Lung (tissue), 12 donors: Measurements from ENCODE around the gene PAX4. TPM values are rescaled to one million over a fixed set of nuclear protein-coding genes. Genes with fewer than 3 reads are reported as not detected.

Source experiments
- ATAC-seq: fragments of 200-7000 bp; cut with Tn5 transposase; one replicate; pipeline ENCODE4 v1.9.1; 2020; ENCODE audit warnings: moderate number of reproducible peaks; ENCODE audit not compliant: insufficient read depth, low FRiP score
- DNase-seq, 3 donors: peaks; one replicate each; pipeline ENCODE4 v3.0.0-alpha.2; 2013 to 2017
- H3K27ac ChIP-seq, 2 donors: one replicate each; pipeline ENCODE4 v1.5.1; 2013; ENCODE audit warnings: mild to moderate bottlenecking in 2 of 2, moderate library complexity in 2 of 2, control low read depth in 1 of 2, inconsistent platforms in 1 of 2, low read depth in 1 of 2, low read length in 1 of 2
- H3K27me3 ChIP-seq, 3 donors: one replicate each; pipeline ENCODE4 v1.5.1; 2013; ENCODE audit warnings: low read length in 2 of 3; ENCODE audit not compliant: control insufficient read depth in 3 of 3, insufficient read depth in 3 of 3
- H3K36me3 ChIP-seq, 4 donors: one replicate each; pipeline ENCODE4 v1.5.1; 2013; ENCODE audit warnings: low read length in 4 of 4, mild to moderate bottlenecking in 1 of 4, moderate library complexity in 1 of 4; ENCODE audit not compliant: control insufficient read depth in 4 of 4, insufficient read depth in 4 of 4
- H3K4me1 ChIP-seq, 5 donors: one replicate each; pipeline ENCODE4 v1.5.1; 2013; ENCODE audit warnings: low read length in 5 of 5, mild to moderate bottlenecking in 2 of 5, moderate library complexity in 1 of 5; ENCODE audit not compliant: control insufficient read depth in 5 of 5, insufficient read depth in 5 of 5
- H3K4me3 ChIP-seq: one replicate; pipeline ENCODE4 v1.5.1; 2013; ENCODE audit warnings: mild to moderate bottlenecking, control low read depth, moderate library complexity
- H3K9ac ChIP-seq, 2 donors: one replicate each; pipeline ENCODE4 v1.5.1; 2013; ENCODE audit warnings: low read length in 2 of 2, control low read depth in 1 of 2; ENCODE audit not compliant: insufficient read depth in 1 of 2
- H3K9me3 ChIP-seq, 4 donors: one replicate each; pipeline ENCODE4 v1.5.1; 2013; ENCODE audit warnings: low read length in 3 of 4, mild to moderate bottlenecking in 1 of 4, moderate library complexity in 1 of 4; ENCODE audit not compliant: control insufficient read depth in 4 of 4, insufficient read depth in 3 of 4
- CTCF ChIP-seq: IDR thresholded peaks from 2 replicates; pipeline ENCODE4 v1.5.1; 2012; ENCODE audit warnings: mild to moderate bottlenecking; ENCODE audit errors: control extremely low read depth, extremely low read depth
- whole genome bisulfite sequencing, 2 donors: extraction: QIAGEN DNeasy Blood & Tissue Kit; methylation state at CpG; one replicate each; pipeline ENCODE4 v1.1.7; 2013; 5-methylcytosine and 5-hydroxymethylcytosine counted together
- polyA plus RNA-seq, 2 donors: library from polyadenylated mRNA; stranded (reverse); fragments of 200-250 nt; gene quantifications; one replicate each; pipeline ENCODE4 v1.2.1, GENCODE V29; 2013
- total RNA-seq, 2 donors: library from RNA; depleted of rRNA in 1 of 2; stranded (reverse); fragments of >200 nt in 1 of 2; gene quantifications; one replicate each; pipeline ENCODE4 v1.2.1, GENCODE V29; 2014 to 2021
- donor health status: control.
- donor health status: control.
- donor health status: Bipolar disorder and iron deficiency.
- donor health status: healthy.
- donor health status: DM: yes; HTN: yes; CAD: no.

Gene PAX4
- total and polyA plus RNA-seq, 4 donors = not detected

- Histone ChIP-seq H3K9ac (no peak overlapping the region), H3K36me3 (no peaks in the 10 kb centered on the region), H3K27me3 (peaks cover under 1 to 23% (median 9%) of the 10 kb centered on the region in 3 donors), H3K27ac (no peak overlapping the region), H3K4me3 (no peak overlapping the region), H3K4me1 (no peaks in the 10 kb centered on the region), H3K9me3 (no peaks in the 10 kb centered on the region)
- DNase-seq (no peak), ATAC-seq (no peak)
- TF ChIP-seq CTCF = no peak
These were observed 7.4 kb upstream of the PAX4 start for GRCh38 chr7:127625331-127625730.

DNA sequence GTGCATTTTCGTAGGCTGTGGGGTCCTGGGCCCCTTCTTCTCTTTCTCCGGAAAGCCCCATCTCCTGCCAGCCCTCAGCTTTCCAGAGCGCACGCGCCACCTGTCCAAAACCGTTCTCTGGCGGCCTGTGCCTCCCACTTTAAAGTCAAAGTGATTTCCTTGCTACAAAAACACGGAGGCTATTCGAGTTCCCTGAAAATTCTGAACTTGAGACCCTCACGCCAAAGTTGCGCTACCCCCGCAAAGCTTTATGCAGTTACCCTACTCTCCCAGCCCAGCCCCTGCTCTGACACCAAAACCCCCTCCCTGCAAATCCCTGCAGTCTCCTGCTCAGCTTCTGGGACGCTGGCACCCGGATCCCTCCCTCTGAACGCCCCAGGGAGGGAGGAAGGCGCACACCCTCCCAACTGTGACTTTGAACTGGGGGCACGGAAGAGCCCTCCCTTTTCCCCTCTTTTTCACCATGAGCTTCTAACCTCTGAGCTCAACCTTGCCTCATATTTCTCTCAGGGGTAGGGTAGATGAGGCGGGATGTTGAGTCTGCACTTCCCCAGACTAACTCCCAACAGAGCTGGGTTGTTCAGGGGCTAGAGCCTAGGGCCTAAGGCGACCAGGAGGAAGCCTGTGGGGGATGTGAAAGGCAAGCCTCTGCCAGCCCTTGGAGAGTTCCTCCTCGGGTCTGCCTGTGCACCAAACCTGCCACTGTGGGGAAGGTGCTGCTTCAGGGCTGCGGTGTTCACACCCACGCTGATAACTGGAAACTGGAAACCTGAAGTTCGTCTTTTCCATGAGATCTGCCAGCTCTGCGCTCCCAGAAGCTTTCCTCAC, 2.7 kb upstream of the PAX4 start:
- WGBS, 2 donors = 5% methylated on average over 24 of the region's 24 CpGs
- DNase-seq (no peak), ATAC-seq (no peak)
- Histone ChIP-seq H3K27ac (no peak overlapping the region), H3K36me3 (no peaks in the 10 kb centered on the region), H3K27me3 (peaks cover 13 to 56% (median 16%) of the 10 kb centered on the region in 3 donors), H3K9me3 (no peaks in the 10 kb centered on the region), H3K4me1 (no peaks in the 10 kb centered on the region), H3K9ac (no peak overlapping the region), H3K4me3 (no peak overlapping the region)
- TF ChIP-seq CTCF = no peak

DNA sequence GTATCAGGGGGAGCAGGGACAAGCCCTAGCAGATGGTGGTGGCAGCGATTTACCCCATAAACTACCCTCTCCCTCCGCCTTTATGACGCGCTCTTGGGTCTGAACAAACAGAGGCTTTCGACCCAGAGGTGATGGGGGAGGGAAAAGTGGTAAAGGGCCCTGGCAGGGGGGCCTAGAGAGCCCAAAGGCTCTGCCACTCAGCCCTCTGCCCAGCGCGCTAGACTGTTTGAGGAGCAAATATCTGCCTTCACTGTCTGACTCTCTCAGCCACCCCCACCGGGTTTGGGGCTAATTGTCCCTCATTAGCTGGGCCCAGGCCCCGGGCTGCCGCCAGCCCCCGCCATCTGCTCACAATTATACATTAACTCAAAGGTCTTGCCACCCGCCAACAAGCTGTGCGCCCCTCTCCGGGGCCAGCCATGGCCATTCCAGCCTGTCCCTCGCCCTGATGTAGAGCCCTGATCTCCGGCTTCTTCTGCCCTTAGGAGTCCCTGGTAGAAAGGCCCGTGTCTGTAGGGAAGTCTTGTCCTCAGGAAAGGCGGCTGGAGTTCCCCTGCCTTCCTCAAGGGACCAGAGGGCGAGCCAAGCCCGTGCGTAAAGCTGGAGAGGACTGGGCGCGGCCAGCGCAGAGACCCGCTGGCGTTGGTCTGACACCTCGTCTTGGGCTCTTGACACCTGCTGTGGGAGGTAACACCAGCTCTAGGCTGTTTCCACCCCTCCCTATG, 1.9 kb upstream of the PAX4 start:
- H3K9ac ChIP-seq = no peak overlapping the region
- no peaks in the 10 kb centered on the region for H3K36me3 ChIP-seq
- ATAC-seq (peak; percentile 20), DNase-seq (no peak)
- H3K9me3 ChIP-seq = no peaks in the 10 kb centered on the region
- no peak overlapping the region for H3K27ac ChIP-seq
- no peak for TF ChIP-seq CTCF
- no peaks in the 10 kb centered on the region for H3K4me1 ChIP-seq
- H3K4me3 ChIP-seq = no peak overlapping the region
- peaks cover 13 to 59% (median 16%) of the 10 kb centered on the region in 3 donors for H3K27me3 ChIP-seq
- 11 to 14% methylated on average over 27 of the region's 27 CpGs for WGBS, 2 donors
